ENCODE results near the gene ACAD11. TPM values are rescaled to one million over a fixed set of nuclear protein-coding genes. Genes with fewer than 3 reads are reported as not detected.
"Not testable (repeated sequence)": the region's sequence is repeated elsewhere in the genome, so short reads cannot be mapped to it uniquely, and the experiment has no call there.

Gene ACAD11
- total RNA-seq, 2 experiments from 2014 or later, result 11.8 to 13.0 TPM

- no peak for DNase-seq
- no peaks in the 10 kb centered on the region for H3K27me3 Mint-ChIP-seq
- H3K4me1 Mint-ChIP-seq, result peaks cover 2% of the 10 kb centered on the region
- ChIA-PET POLR2A (no interaction called here), CTCF (interaction anchor here (0.9 to 3.6 kb wide), 6 partner anchors 10 to 112 kb away, joined by 3 to 16 read pairs (median 4); no protein-coding TSS in a partner anchor)
- H3K4me3 Mint-ChIP-seq, result no peak overlapping the region
- no peaks in the 10 kb centered on the region for H3K36me3 Mint-ChIP-seq (ENCODE audit: low read depth)
- no peaks in the 10 kb centered on the region for H3K9me3 Mint-ChIP-seq
- H3K27ac Mint-ChIP-seq, result no peak overlapping the region
Observed at GRCh38 chr3:132642539-132642847, 17.1 kb downstream of the ACAD11 start.

- ChIA-PET POLR2A (no interaction called here), CTCF (interaction anchor here (0.9 to 3.6 kb wide), 8 partner anchors 10 to 224 kb away, joined by 3 to 16 read pairs (median 3); partner anchors contain the start of gene DNAJC13)
- DNase-seq, result no peak
- no peaks in the 10 kb centered on the region for H3K27me3 Mint-ChIP-seq
- H3K27ac Mint-ChIP-seq, result no peak overlapping the region
- peaks cover 2% of the 10 kb centered on the region for H3K4me1 Mint-ChIP-seq
- no peak overlapping the region for H3K4me3 Mint-ChIP-seq
- H3K36me3 Mint-ChIP-seq (ENCODE audit: low read depth), result peaks cover 2% of the 10 kb centered on the region
- no peaks in the 10 kb centered on the region for H3K9me3 Mint-ChIP-seq
Observed at GRCh38 chr3:132641837-132642538, 17.6 kb downstream of the ACAD11 start.

GRCh38 chr3:132641427-132641826 lies 18.2 kb downstream of the ACAD11 start:
- DNase-seq; H3K4me1 Mint-ChIP-seq; H3K27me3 Mint-ChIP-seq; POLR2A ChIA-PET; H3K36me3 Mint-ChIP-seq (ENCODE audit: low read depth); H3K9me3 Mint-ChIP-seq; H3K4me3 Mint-ChIP-seq; H3K27ac Mint-ChIP-seq: not testable (repeated sequence)
- CTCF ChIA-PET, result interaction anchor here (1.0 to 3.6 kb wide), 3 partner anchors 105 to 224 kb away, joined by 3 to 16 read pairs (median 3); partner anchors contain the start of gene DNAJC13

GRCh38 chr3:132638706-132639105 lies 20.9 kb downstream of the ACAD11 start:
- H3K27ac Mint-ChIP-seq, result no peak overlapping the region
- no peak for DNase-seq
- H3K9me3 Mint-ChIP-seq, result no peaks in the 10 kb centered on the region
- H3K27me3 Mint-ChIP-seq, result no peaks in the 10 kb centered on the region
- no peak overlapping the region for H3K4me3 Mint-ChIP-seq
- H3K36me3 Mint-ChIP-seq (ENCODE audit: low read depth), result peaks cover 5% of the 10 kb centered on the region
- ChIA-PET POLR2A (no interaction called here), CTCF (interaction anchor here (1.6 kb wide), 1 partner anchor 103 kb away, joined by 4 read pairs; no protein-coding TSS in a partner anchor)
- H3K4me1 Mint-ChIP-seq, result peaks cover 2% of the 10 kb centered on the region

- Mint-ChIP-seq H3K27me3 (no peaks in the 10 kb centered on the region), H3K9me3 (no peaks in the 10 kb centered on the region), H3K4me3 (no peak overlapping the region), H3K4me1 (no peaks in the 10 kb centered on the region), H3K27ac (no peak overlapping the region), H3K36me3 (ENCODE audit: low read depth) (peaks cover 5% of the 10 kb centered on the region)
- no peak for DNase-seq
- ChIA-PET POLR2A (no interaction called here), CTCF (no interaction called here)
Observed at GRCh38 chr3:132637590-132637989, 22.0 kb downstream of the ACAD11 start.

- Mint-ChIP-seq H3K36me3 (ENCODE audit: low read depth) (peaks cover 5% of the 10 kb centered on the region), H3K9me3 (no peaks in the 10 kb centered on the region), H3K27ac (no peak overlapping the region), H3K27me3 (no peaks in the 10 kb centered on the region), H3K4me3 (no peak overlapping the region), H3K4me1 (no peaks in the 10 kb centered on the region)
- ChIA-PET CTCF (interaction anchor here (1.2 to 1.9 kb wide), 2 partner anchors 9 to 12 kb away, joined by 4 read pairs; no protein-coding TSS in a partner anchor), POLR2A (no interaction called here)
- no peak for DNase-seq
Observed at GRCh38 chr3:132635052-132635451, 24.6 kb downstream of the ACAD11 start.

GRCh38 chr3:132630612-132631011 lies 29.0 kb downstream of the ACAD11 start:
- ChIA-PET POLR2A (no interaction called here), CTCF (interaction anchor here (0.8 kb wide), 1 partner anchor 12 kb away, joined by 4 read pairs; no protein-coding TSS in a partner anchor)
- Mint-ChIP-seq H3K27me3 (no peaks in the 10 kb centered on the region), H3K4me3 (no peak overlapping the region), H3K27ac (no peak overlapping the region), H3K9me3 (no peaks in the 10 kb centered on the region), H3K36me3 (ENCODE audit: low read depth) (peaks cover 10% of the 10 kb centered on the region), H3K4me1 (no peaks in the 10 kb centered on the region)
- no peak for DNase-seq

- Mint-ChIP-seq H3K36me3 (ENCODE audit: low read depth) (peaks cover 10% of the 10 kb centered on the region), H3K4me3 (no peak overlapping the region), H3K27ac (no peak overlapping the region), H3K27me3 (no peaks in the 10 kb centered on the region), H3K9me3 (no peaks in the 10 kb centered on the region), H3K4me1 (no peaks in the 10 kb centered on the region)
- ChIA-PET CTCF (no interaction called here), POLR2A (no interaction called here)
- DNase-seq, result no peak
Observed at GRCh38 chr3:132629928-132630327, 29.7 kb downstream of the ACAD11 start.

- Mint-ChIP-seq H3K9me3 (no peaks in the 10 kb centered on the region), H3K27me3 (no peaks in the 10 kb centered on the region), H3K27ac (no peak overlapping the region), H3K4me3 (no peak overlapping the region), H3K4me1 (no peaks in the 10 kb centered on the region), H3K36me3 (ENCODE audit: low read depth) (peaks cover 10% of the 10 kb centered on the region)
- CTCF ChIA-PET, result no interaction called here
- POLR2A ChIA-PET, result no interaction called here
- DNase-seq, result no peak
Observed at GRCh38 chr3:132628157-132628556, 31.5 kb downstream of the ACAD11 start.

GRCh38 chr3:132626955-132627354 lies 32.7 kb downstream of the ACAD11 start:
- H3K36me3 Mint-ChIP-seq (ENCODE audit: low read depth), result peaks cover 10% of the 10 kb centered on the region
- CTCF ChIA-PET, result no interaction called here
- H3K4me1 Mint-ChIP-seq, result peaks cover 1% of the 10 kb centered on the region
- H3K9me3 Mint-ChIP-seq, result no peaks in the 10 kb centered on the region
- H3K4me3 Mint-ChIP-seq, result no peak overlapping the region
- POLR2A ChIA-PET, result no interaction called here
- no peaks in the 10 kb centered on the region for H3K27me3 Mint-ChIP-seq
- H3K27ac Mint-ChIP-seq, result no peak overlapping the region
- no peak for DNase-seq

GRCh38 chr3:132625613-132626012 lies 34.0 kb downstream of the ACAD11 start:
- POLR2A ChIA-PET, result interaction anchor here (0.7 kb wide), 1 partner anchor 208 kb away, joined by 3 read pairs; the partner anchor contains the start of gene DNAJC13
- Mint-ChIP-seq H3K27ac (no peak overlapping the region), H3K9me3 (no peaks in the 10 kb centered on the region), H3K36me3 (ENCODE audit: low read depth) (peaks cover 10% of the 10 kb centered on the region), H3K4me1 (peaks cover 2% of the 10 kb centered on the region), H3K27me3 (no peaks in the 10 kb centered on the region), H3K4me3 (no peak overlapping the region)
- CTCF ChIA-PET, result interaction anchor here (1.2 to 1.5 kb wide), 3 partner anchors 10 to 72 kb away, joined by 3 to 4 read pairs (median 3); no protein-coding TSS in a partner anchor
- DNase-seq, result no peak

GRCh38 chr3:132624790-132625189 lies 34.8 kb downstream of the ACAD11 start:
- H3K27me3 Mint-ChIP-seq, result no peaks in the 10 kb centered on the region
- DNase-seq, result no peak
- POLR2A ChIA-PET, result no interaction called here
- no peak overlapping the region for H3K27ac Mint-ChIP-seq
- no peaks in the 10 kb centered on the region for H3K9me3 Mint-ChIP-seq
- CTCF ChIA-PET, result no interaction called here
- no peak overlapping the region for H3K4me3 Mint-ChIP-seq
- H3K36me3 Mint-ChIP-seq (ENCODE audit: low read depth), result peaks cover 10% of the 10 kb centered on the region
- H3K4me1 Mint-ChIP-seq, result peaks cover 2% of the 10 kb centered on the region

GRCh38 chr3:132623646-132624045 lies 36.0 kb downstream of the ACAD11 start:
- POLR2A ChIA-PET, result no interaction called here
- peaks cover 10% of the 10 kb centered on the region for H3K36me3 Mint-ChIP-seq (ENCODE audit: low read depth)
- CTCF ChIA-PET, result interaction anchor here (1.3 kb wide), 1 partner anchor 12 kb away, joined by 4 read pairs; no protein-coding TSS in a partner anchor
- no peak overlapping the region for H3K4me3 Mint-ChIP-seq
- no peaks in the 10 kb centered on the region for H3K27me3 Mint-ChIP-seq
- H3K4me1 Mint-ChIP-seq, result peaks cover 2% of the 10 kb centered on the region
- H3K9me3 Mint-ChIP-seq, result no peaks in the 10 kb centered on the region
- no peak overlapping the region for H3K27ac Mint-ChIP-seq
- DNase-seq, result no peak

GRCh38 chr3:132622761-132623160 lies 36.8 kb downstream of the ACAD11 start:
- no peaks in the 10 kb centered on the region for H3K27me3 Mint-ChIP-seq
- POLR2A ChIA-PET, result no interaction called here

More at GRCh38 chr3:132622761-132623160, 36.8 kb downstream of the ACAD11 start:
- H3K9me3 Mint-ChIP-seq, result no peaks in the 10 kb centered on the region
- peaks cover 2% of the 10 kb centered on the region for H3K4me1 Mint-ChIP-seq
- no peak for DNase-seq
- CTCF ChIA-PET, result interaction anchor here (1.3 kb wide), 1 partner anchor 13 kb away, joined by 4 read pairs; no protein-coding TSS in a partner anchor
- no peak overlapping the region for H3K27ac Mint-ChIP-seq
- H3K4me3 Mint-ChIP-seq, result no peak overlapping the region
- peaks cover 9% of the 10 kb centered on the region for H3K36me3 Mint-ChIP-seq (ENCODE audit: low read depth)
